Osteocyte (in vitro differentiated cells): Measurements from ENCODE around the gene RCC2. TPM values are rescaled to one million over a fixed set of nuclear protein-coding genes. Genes with fewer than 3 reads are reported as not detected.

Source experiments
- DNase-seq: peaks from one replicate; pipeline ENCODE4 v3.0.0; 2021; ENCODE audit warnings: mixed read lengths; ENCODE audit not compliant: unreplicated experiment; ENCODE audit errors: extremely low spot score
- H3K27ac Mint-ChIP-seq: one replicate; pipeline ENCODE4 v1.8.0; 2021; ENCODE audit warnings: mild to moderate bottlenecking, mixed read lengths; ENCODE audit not compliant: unreplicated experiment
- H3K27me3 Mint-ChIP-seq: one replicate; pipeline ENCODE4 v1.8.0; 2021; ENCODE audit warnings: mixed read lengths; ENCODE audit not compliant: unreplicated experiment
- H3K36me3 Mint-ChIP-seq: one replicate; pipeline ENCODE4 v1.8.0; 2021; ENCODE audit warnings: mixed read lengths; ENCODE audit not compliant: unreplicated experiment
- H3K4me1 Mint-ChIP-seq: one replicate; pipeline ENCODE4 v1.8.0; 2021; ENCODE audit warnings: mixed read lengths; ENCODE audit not compliant: unreplicated experiment
- H3K4me3 Mint-ChIP-seq: one replicate; pipeline ENCODE4 v1.8.0; 2021; ENCODE audit warnings: mild to moderate bottlenecking, moderate library complexity, mixed read lengths; ENCODE audit not compliant: unreplicated experiment
- H3K9me3 Mint-ChIP-seq: one replicate; pipeline ENCODE4 v1.8.0; 2021; ENCODE audit warnings: mixed read lengths; ENCODE audit not compliant: unreplicated experiment
- CTCF ChIP-seq: fragments of 200-600 bp; sonication (generic); IDR thresholded peaks from 2 replicates; pipeline ENCODE4 v1.5.0; 2021; ENCODE audit warnings: antibody characterized with exemption, mild to moderate bottlenecking, moderate library complexity
- total RNA-seq: library from RNA; stranded (reverse); gene quantifications from 2 replicates; pipeline ENCODE4 v1.2.1, GENCODE V29; 2021

The RCC2 gene
- total RNA-seq, 1 donor from 2014 or later = 102 TPM

GRCh38 chr1:17441993-17442357, 2.5 kb upstream of the RCC2 start:
- peaks cover 37% of the 10 kb centered on the region for H3K4me1 Mint-ChIP-seq
- no peak for TF ChIP-seq CTCF
- DNase-seq = no peak
- no peaks in the 10 kb centered on the region for H3K27me3 Mint-ChIP-seq
- H3K4me3 Mint-ChIP-seq = no peak overlapping the region
- no peaks in the 10 kb centered on the region for H3K9me3 Mint-ChIP-seq
- H3K36me3 Mint-ChIP-seq = no peaks in the 10 kb centered on the region
- peak overlapping the region; percentile 90 for H3K27ac Mint-ChIP-seq

- no peak for DNase-seq
- Mint-ChIP-seq H3K27me3 (no peaks in the 10 kb centered on the region), H3K27ac (peak overlapping the region; percentile 90), H3K4me1 (peaks cover 43% of the 10 kb centered on the region), H3K9me3 (no peaks in the 10 kb centered on the region), H3K36me3 (no peaks in the 10 kb centered on the region), H3K4me3 (peak overlapping the region; percentile 22)
- TF ChIP-seq CTCF = no peak
Measured at GRCh38 chr1:17441265-17441992, 2.0 kb upstream of the RCC2 start.

GRCh38 chr1:17440827-17441168, 1.3 kb upstream of the RCC2 start:
- H3K27me3 Mint-ChIP-seq = no peaks in the 10 kb centered on the region
- peak overlapping the region; percentile 78 for H3K4me3 Mint-ChIP-seq
- no peak for TF ChIP-seq CTCF
- peak overlapping the region; percentile 90 for H3K27ac Mint-ChIP-seq
- DNase-seq = no peak
- peaks cover 49% of the 10 kb centered on the region for H3K4me1 Mint-ChIP-seq
- no peaks in the 10 kb centered on the region for H3K9me3 Mint-ChIP-seq
- no peaks in the 10 kb centered on the region for H3K36me3 Mint-ChIP-seq

- no peak for TF ChIP-seq CTCF
- no peaks in the 10 kb centered on the region for H3K27me3 Mint-ChIP-seq
- H3K9me3 Mint-ChIP-seq = no peaks in the 10 kb centered on the region
- H3K27ac Mint-ChIP-seq = peak overlapping the region; percentile 90
- H3K36me3 Mint-ChIP-seq = no peaks in the 10 kb centered on the region
- no peak for DNase-seq
- H3K4me3 Mint-ChIP-seq = peak overlapping the region; percentile 78
- H3K4me1 Mint-ChIP-seq = peaks cover 52% of the 10 kb centered on the region
Measured at GRCh38 chr1:17440074-17440826, 773 bp upstream of the RCC2 start.
